Keratinocyte (primary cell): ENCODE measurements around the gene PPIG. TPM values are rescaled to one million over a fixed set of nuclear protein-coding genes. Genes with fewer than 3 reads are reported as not detected.

ENCODE experiments used
- DNase-seq: peaks from one replicate; pipeline ENCODE4 v3.0.0-alpha.2; 2011; ENCODE audit warnings: low read depth, missing footprints, low spot score
- FAIRE-seq: peaks from 2 replicates; lab custom pipeline; 2011; peaks lifted over from hg19 to GRCh38; lab: Jason Lieb, UNC
- H2AFZ ChIP-seq: 2 replicates; pipeline ENCODE4 v1.6.0; 2012; ENCODE audit warnings: low read length, control low read depth, inconsistent platforms; ENCODE audit not compliant: control insufficient read depth
- H3K27ac ChIP-seq: 2 replicates; pipeline ENCODE4 v1.5.1; 2011; ENCODE audit warnings: low read length; ENCODE audit not compliant: control insufficient read depth, insufficient read depth
- H3K27me3 ChIP-seq: 3 replicates; pipeline ENCODE4 v1.6.0; 2011; ENCODE audit warnings: low read length; ENCODE audit not compliant: control insufficient read depth, insufficient read depth; ENCODE audit errors: extremely low read depth
- H3K36me3 ChIP-seq, 2 experiments: 2 replicates in 1 of 2; 3 replicates in 1 of 2; pipeline ENCODE4 v1.5.1; 2011; ENCODE audit warnings: low read length in 2 of 2, mild to moderate bottlenecking in 1 of 2; ENCODE audit not compliant: control insufficient read depth in 2 of 2, insufficient read depth in 2 of 2; ENCODE audit errors: extremely low read depth in 1 of 2
- H3K4me1 ChIP-seq: 3 replicates; pipeline ENCODE4 v1.5.1; 2011; ENCODE audit warnings: low read length; ENCODE audit not compliant: control insufficient read depth, insufficient read depth; ENCODE audit errors: extremely low read depth
- H3K4me2 ChIP-seq: 3 replicates; pipeline ENCODE4 v1.6.0; 2011; ENCODE audit warnings: low read depth, low read length; ENCODE audit not compliant: control insufficient read depth, insufficient read depth; ENCODE audit errors: extremely low read depth
- H3K4me3 ChIP-seq, 3 experiments: fragments of 200-600 bp in 1 of 3; sonication (generic) in 1 of 3; 2 replicates in 2 of 3; 3 replicates in 1 of 3; pipeline ENCODE4 v1.5.1; 2011 to 2016; ENCODE audit warnings: low read length in 3 of 3, mild to moderate bottlenecking in 3 of 3, control low read depth in 2 of 3, inconsistent platforms in 1 of 3, low read depth in 1 of 3, mixed read lengths in 1 of 3, mixed run types in 1 of 3, moderate library complexity in 1 of 3; ENCODE audit not compliant: control insufficient read depth in 2 of 3, insufficient read depth in 2 of 3; ENCODE audit errors: extremely low read depth in 1 of 3
- H3K79me2 ChIP-seq: 2 replicates; pipeline ENCODE4 v1.6.0; 2012; ENCODE audit warnings: low read length; ENCODE audit not compliant: control insufficient read depth, insufficient read depth
- H3K9ac ChIP-seq: 3 replicates; pipeline ENCODE4 v1.6.0; 2011; ENCODE audit warnings: low read length; ENCODE audit not compliant: control insufficient read depth, insufficient read depth; ENCODE audit errors: extremely low read depth
- H3K9me1 ChIP-seq: 3 replicates; pipeline ENCODE4 v1.6.0; 2011; ENCODE audit warnings: low read length; ENCODE audit not compliant: control insufficient read depth, insufficient read depth; ENCODE audit errors: extremely low read depth
- H3K9me3 ChIP-seq: 2 replicates; pipeline ENCODE4 v1.5.1; 2012; ENCODE audit warnings: low read depth, low read length; ENCODE audit not compliant: control insufficient read depth
- H4K20me1 ChIP-seq: 3 replicates; pipeline ENCODE4 v1.6.0; 2011; ENCODE audit warnings: low read length; ENCODE audit not compliant: control insufficient read depth, insufficient read depth; ENCODE audit errors: extremely low read depth
- CTCF ChIP-seq, 3 experiments: IDR thresholded peaks in 1 of 3; conservative IDR thresholded peaks in 1 of 3; optimal IDR thresholded peaks in 1 of 3; 2 replicates in 2 of 3; 3 replicates in 1 of 3; pipeline versions ENCODE3 to v1.5.1; 2011; ENCODE audit warnings: low read length in 3 of 3, mild to moderate bottlenecking in 3 of 3, moderate library complexity in 2 of 3, control low read depth in 1 of 3, inconsistent platforms in 1 of 3; ENCODE audit not compliant: insufficient read depth in 2 of 3; ENCODE audit errors: extremely low read depth in 1 of 3
- EZH2 ChIP-seq: IDR thresholded peaks from one replicate; pipeline ENCODE4 v1.6.1; 2012; ENCODE audit warnings: inconsistent platforms, mild to moderate bottlenecking, low read length, moderate library complexity
- dilution Hi-C: fragments of 300-500 bp; cut with MboI; formaldehyde crosslinking; loops from one replicate; pipeline ENCODE4 v1.7.0; 2020; ENCODE audit warnings: low sequenced_read_pairs; ENCODE audit not compliant: extremely low pct_ligation_motif_present
- polyA plus RNA-seq, 5 experiments: library from polyadenylated mRNA; depleted of rRNA in 3 of 5; stranded (reverse) in 3 of 5; stranded (forward) in 1 of 5; unstranded in 1 of 5; fragments of >200 nt; gene quantifications; 1 replicate in 1 of 5; 2 replicates in 3 of 5; 3 replicates in 1 of 5; pipeline versions ENCODE4 v1.2.1 to v1.2.3, GENCODE V29; 2011 to 2012; ENCODE audit warnings: missing spikeins in 2 of 5, low read depth in 1 of 5, low replicate concordance in 1 of 5

The PPIG gene
- polyA plus RNA-seq, 1 donor (not counting 4 experiments of a cell fraction or from before 2014, with no cell fraction given): 37.4 TPM

DNA sequence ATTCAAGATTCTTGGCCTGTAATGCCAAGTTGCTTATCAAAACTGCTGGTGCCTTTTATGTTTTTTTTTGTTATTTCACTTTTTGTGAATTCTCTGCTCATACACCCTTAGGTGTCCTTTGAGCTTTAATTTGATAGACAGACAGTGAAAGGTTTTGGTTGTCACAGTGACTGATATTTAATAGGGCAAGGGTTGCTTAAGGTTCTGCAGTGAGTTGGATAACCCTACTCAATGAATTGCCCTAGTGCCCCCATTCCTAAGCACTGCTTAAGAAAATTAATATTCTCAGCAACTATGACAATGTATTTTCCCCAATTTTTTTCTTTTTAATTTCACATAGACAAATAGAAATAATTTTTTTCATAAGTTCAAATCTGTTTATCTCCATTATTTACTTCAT lies 15.4 kb downstream of the PPIG start:
- no peaks in the 10 kb centered on the region for H3K9me1 ChIP-seq
- dilution Hi-C loops: no loop called here
- H3K9ac ChIP-seq: no peak overlapping the region
- H3K4me2 ChIP-seq: no peak overlapping the region
- peaks cover 7% of the 10 kb centered on the region for H4K20me1 ChIP-seq
- TF ChIP-seq EZH2 (no peak), CTCF (optimal IDR thresholded peaks at IDR 0.05 in 1 of 3, IDR thresholded peaks at IDR 0.05 in 1 of 3, conservative IDR thresholded peaks at IDR 0.05 in 1 of 3; ENCODE audit: extremely low read depth in 1 of 3, insufficient read depth in 2 of 3, low read length in 3 of 3) (no peak)
- no peak for DNase-seq
- no peak overlapping the region for H3K27ac ChIP-seq
- no peaks in the 10 kb centered on the region for H3K4me1 ChIP-seq
- H3K9me3 ChIP-seq: no peaks in the 10 kb centered on the region
- peaks cover 77% of the 10 kb centered on the region for H3K79me2 ChIP-seq
- no peak overlapping the region for H2AFZ ChIP-seq
- H3K36me3 ChIP-seq: peaks cover 0 to 2% of the 10 kb centered on the region in 2 experiments
- H3K4me3 ChIP-seq: no peak overlapping the region
- no peak for FAIRE-seq
- H3K27me3 ChIP-seq: no peaks in the 10 kb centered on the region

DNA sequence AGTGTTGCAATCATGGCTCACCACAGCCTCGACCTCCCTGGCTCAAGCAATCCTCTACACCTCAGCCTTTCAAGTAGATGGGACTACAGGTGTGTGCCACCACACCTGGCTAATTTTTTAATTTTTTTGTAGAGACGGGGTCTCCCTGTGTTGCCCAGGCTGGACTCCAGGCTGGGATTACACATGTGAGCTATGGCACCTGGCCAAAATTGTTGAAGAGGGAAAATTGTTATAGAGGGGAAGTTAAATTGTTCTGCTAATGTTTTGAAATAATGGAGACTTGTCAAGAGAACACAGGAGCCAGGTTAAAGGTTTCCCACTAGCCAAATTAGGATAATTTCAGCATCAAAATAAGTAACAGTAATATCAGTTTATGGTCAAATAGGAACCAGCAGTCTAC lies 25.1 kb downstream of the PPIG start:
- Histone ChIP-seq H3K4me3 (no peak overlapping the region), H3K9me1 (no peaks in the 10 kb centered on the region), H3K4me2 (no peak overlapping the region), H3K9me3 (no peaks in the 10 kb centered on the region), H3K27me3 (no peaks in the 10 kb centered on the region), H2AFZ (no peak overlapping the region), H4K20me1 (no peaks in the 10 kb centered on the region), H3K79me2 (no peaks in the 10 kb centered on the region), H3K4me1 (no peaks in the 10 kb centered on the region), H3K36me3 (peaks cover 4 to 11% of the 10 kb centered on the region in 2 experiments), H3K27ac (no peak overlapping the region), H3K9ac (no peak overlapping the region)
- dilution Hi-C loops: no loop called here
- no peak for DNase-seq
- TF ChIP-seq EZH2 (no peak), CTCF (optimal IDR thresholded peaks at IDR 0.05 in 1 of 3, IDR thresholded peaks at IDR 0.05 in 1 of 3, conservative IDR thresholded peaks at IDR 0.05 in 1 of 3; ENCODE audit: extremely low read depth in 1 of 3, insufficient read depth in 2 of 3, low read length in 3 of 3) (no peak)
- FAIRE-seq: no peak
